ENCODE data around the gene MRPL32.
A peak's percentile ranks its signal among the peaks of the same experiment; 100 is the strongest.

MRPL32 gene

GRCh38 chr7:42964293-42964692 lies 32.1 kb downstream of the MRPL32 start:
- no peak for DNase-seq (ENCODE audit: low read depth)
- no peak overlapping the region for H3K4me3 ChIP-seq (ENCODE audit: low read length)
- TF ChIP-seq CTCF (conservative IDR thresholded peaks at IDR 0.05; ENCODE audit: low read depth, low read length): no peak

GRCh38 chr7:42964849-42965805 lies 33.0 kb downstream of the MRPL32 start:
- no peak for TF ChIP-seq CTCF (conservative IDR thresholded peaks at IDR 0.05; ENCODE audit: low read depth, low read length)
- H3K4me3 ChIP-seq (ENCODE audit: low read length): no peak overlapping the region
- no peak for DNase-seq (ENCODE audit: low read depth)

- DNase-seq (ENCODE audit: low read depth): no peak
- H3K4me3 ChIP-seq (ENCODE audit: low read length): no peak overlapping the region
- no peak for TF ChIP-seq CTCF (conservative IDR thresholded peaks at IDR 0.05; ENCODE audit: low read depth, low read length)
Observed at GRCh38 chr7:42967391-42967790, 35.2 kb downstream of the MRPL32 start.

- no peak for TF ChIP-seq CTCF (conservative IDR thresholded peaks at IDR 0.05; ENCODE audit: low read depth, low read length)
- DNase-seq (ENCODE audit: low read depth): peak; percentile 4
- H3K4me3 ChIP-seq (ENCODE audit: low read length): no peak overlapping the region
Observed at GRCh38 chr7:42972699-42973500, 40.7 kb downstream of the MRPL32 start.

GRCh38 chr7:42976371-42976770 lies 44.2 kb downstream of the MRPL32 start:
- TF ChIP-seq CTCF (conservative IDR thresholded peaks at IDR 0.05; ENCODE audit: low read depth, low read length): no peak
- no peak overlapping the region for H3K4me3 ChIP-seq (ENCODE audit: low read length)

GRCh38 chr7:42978496-42978895 lies 46.3 kb downstream of the MRPL32 start:
- no peak for DNase-seq (ENCODE audit: low read depth)
- H3K4me3 ChIP-seq (ENCODE audit: low read length): no peak overlapping the region
- no peak for TF ChIP-seq CTCF (conservative IDR thresholded peaks at IDR 0.05; ENCODE audit: low read depth, low read length)

More at GRCh38 chr7:42976371-42976770, 44.2 kb downstream of the MRPL32 start:
- DNase-seq (ENCODE audit: low read depth): no peak

Measured in retinal pigment epithelial cell (primary cell).